ENCODE measurements around the gene TFEB.

DNA sequence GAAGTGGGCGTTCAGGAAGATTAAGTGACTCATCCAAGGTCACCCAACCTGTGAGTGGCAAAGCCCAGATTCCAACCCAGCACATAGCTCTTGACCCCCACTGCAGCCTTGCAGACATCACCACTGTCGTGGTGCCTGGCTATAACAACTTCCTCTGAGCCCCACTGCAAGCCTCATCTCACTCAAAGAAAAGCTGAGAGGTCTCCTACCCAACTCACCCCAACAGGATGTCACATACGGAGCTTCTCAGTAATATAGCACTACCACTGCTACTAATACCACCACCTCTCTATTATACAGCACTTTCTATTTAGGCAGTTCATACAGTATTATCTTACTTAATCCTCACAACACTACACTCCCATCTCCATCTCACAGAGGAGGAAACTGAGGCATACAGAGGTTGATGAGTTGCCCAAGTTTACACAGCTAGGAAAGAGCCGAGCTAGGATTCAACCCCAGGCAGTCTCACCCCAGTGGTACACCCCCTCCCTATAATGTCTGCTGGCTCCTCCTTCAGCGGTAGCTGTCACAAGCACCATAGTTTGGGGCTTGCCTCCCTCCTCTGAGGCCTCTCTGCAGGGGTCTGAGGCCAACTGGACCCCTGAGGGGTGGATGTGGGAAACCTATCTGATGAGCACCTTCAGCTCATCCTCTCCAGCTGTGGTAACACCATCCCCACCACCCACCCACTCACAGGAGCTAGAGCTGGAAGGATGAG is 19.5 kb downstream of the TFEB start:
- TF ChIP-seq RXRA (IDR thresholded peaks at IDR 0.05; ENCODE audit: insufficient read depth, low read depth, low read length) (no peak), EZH2 (IDR thresholded peaks at IDR 0.05; ENCODE audit: low read depth, low read length, severe bottlenecking) (no peak), BACH1 (IDR thresholded peaks at IDR 0.05; ENCODE audit: low read length) (no peak), CBX8 (IDR thresholded peaks at IDR 0.05; ENCODE audit: borderline replicate concordance, low read depth, low read length) (no peak), YY1 (IDR thresholded peaks at IDR 0.05; ENCODE audit: low read depth, low read length) (no peak), RBBP5 (IDR thresholded peaks at IDR 0.05; ENCODE audit: borderline replicate concordance, low read depth, low read length) (no peak), HDAC2 (IDR thresholded peaks at IDR 0.05; ENCODE audit: borderline replicate concordance in 1 of 2, low read depth in 2 of 2, low read length in 2 of 2) (no peak), EP300 (IDR thresholded peaks at IDR 0.05; ENCODE audit: borderline replicate concordance in 1 of 2, low read depth in 2 of 2, low read length in 2 of 2) (no peak), KDM5A (IDR thresholded peaks at IDR 0.05; ENCODE audit: low read length) (no peak), RFX5 (IDR thresholded peaks at IDR 0.05; ENCODE audit: borderline replicate concordance, low read depth, low read length) (no peak)
- TF ChIP-seq, protein P1, sequence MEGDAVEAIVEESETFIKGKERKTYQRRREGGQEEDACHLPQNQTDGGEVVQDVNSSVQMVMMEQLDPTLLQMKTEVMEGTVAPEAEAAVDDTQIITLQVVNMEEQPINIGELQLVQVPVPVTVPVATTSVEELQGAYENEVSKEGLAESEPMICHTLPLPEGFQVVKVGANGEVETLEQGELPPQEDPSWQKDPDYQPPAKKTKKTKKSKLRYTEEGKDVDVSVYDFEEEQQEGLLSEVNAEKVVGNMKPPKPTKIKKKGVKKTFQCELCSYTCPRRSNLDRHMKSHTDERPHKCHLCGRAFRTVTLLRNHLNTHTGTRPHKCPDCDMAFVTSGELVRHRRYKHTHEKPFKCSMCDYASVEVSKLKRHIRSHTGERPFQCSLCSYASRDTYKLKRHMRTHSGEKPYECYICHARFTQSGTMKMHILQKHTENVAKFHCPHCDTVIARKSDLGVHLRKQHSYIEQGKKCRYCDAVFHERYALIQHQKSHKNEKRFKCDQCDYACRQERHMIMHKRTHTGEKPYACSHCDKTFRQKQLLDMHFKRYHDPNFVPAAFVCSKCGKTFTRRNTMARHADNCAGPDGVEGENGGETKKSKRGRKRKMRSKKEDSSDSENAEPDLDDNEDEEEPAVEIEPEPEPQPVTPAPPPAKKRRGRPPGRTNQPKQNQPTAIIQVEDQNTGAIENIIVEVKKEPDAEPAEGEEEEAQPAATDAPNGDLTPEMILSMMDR (IDR thresholded peaks at IDR 0.05; ENCODE audit: control extremely low read depth in 1 of 3, insufficient read depth in 1 of 3, low read depth in 1 of 3, low read length in 3 of 3): no peak
